ENCODE results near the gene TUB. TPM values are rescaled to one million over a fixed set of nuclear protein-coding genes. Genes with fewer than 3 reads are reported as not detected.

Gene TUB
- total and polyA plus RNA-seq, 2 experiments from 2014 or later, result 6.7 to 48.2 TPM

DNA sequence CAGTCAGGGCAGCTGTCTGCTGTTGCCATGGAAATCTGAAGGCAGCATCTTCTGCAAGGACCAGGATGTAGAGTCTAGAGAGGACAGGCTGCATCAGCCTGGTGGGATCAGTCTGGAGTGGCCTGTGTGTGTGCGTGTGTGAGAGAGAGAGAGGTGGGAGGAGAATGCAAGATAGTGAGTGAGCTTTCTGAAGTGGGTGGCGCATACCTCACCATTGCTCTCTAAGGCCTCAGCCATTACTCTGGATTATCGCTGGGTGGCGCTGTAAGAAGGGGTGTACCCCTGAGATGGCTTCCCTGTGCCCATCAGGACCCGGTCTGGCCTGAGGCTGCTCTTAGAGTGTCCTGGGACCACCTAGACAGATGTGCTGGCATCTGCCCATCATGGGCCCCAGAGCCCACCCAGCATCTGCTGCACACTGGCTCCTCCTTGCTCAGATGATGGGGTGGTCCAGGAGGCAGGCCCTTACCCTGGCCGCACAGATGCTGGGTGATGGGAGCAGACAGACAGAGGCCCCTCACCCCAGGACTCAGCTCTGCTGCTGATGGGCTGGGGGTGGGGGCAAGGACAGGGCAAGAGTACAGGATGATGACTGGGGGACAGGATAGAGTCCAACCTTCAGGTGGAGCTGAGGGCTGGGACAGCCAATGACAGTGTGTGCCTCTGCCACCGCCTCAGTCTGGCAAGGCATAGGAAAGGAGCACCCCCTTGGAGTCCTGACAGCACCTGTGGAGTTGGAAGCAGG, 25.7 kb upstream of the TUB start:
- DNase-seq (ENCODE audit: low read depth in 1 of 2, low spot score in 1 of 2), result no peak
- no peak overlapping the region for H3K27ac ChIP-seq
- H3K4me3 ChIP-seq, result no peak overlapping the region
- TF ChIP-seq, protein P1, sequence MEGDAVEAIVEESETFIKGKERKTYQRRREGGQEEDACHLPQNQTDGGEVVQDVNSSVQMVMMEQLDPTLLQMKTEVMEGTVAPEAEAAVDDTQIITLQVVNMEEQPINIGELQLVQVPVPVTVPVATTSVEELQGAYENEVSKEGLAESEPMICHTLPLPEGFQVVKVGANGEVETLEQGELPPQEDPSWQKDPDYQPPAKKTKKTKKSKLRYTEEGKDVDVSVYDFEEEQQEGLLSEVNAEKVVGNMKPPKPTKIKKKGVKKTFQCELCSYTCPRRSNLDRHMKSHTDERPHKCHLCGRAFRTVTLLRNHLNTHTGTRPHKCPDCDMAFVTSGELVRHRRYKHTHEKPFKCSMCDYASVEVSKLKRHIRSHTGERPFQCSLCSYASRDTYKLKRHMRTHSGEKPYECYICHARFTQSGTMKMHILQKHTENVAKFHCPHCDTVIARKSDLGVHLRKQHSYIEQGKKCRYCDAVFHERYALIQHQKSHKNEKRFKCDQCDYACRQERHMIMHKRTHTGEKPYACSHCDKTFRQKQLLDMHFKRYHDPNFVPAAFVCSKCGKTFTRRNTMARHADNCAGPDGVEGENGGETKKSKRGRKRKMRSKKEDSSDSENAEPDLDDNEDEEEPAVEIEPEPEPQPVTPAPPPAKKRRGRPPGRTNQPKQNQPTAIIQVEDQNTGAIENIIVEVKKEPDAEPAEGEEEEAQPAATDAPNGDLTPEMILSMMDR (IDR thresholded peaks at IDR 0.05; ENCODE audit: low read depth, low read length), result peak; percentile 31
- H3K27me3 ChIP-seq, result peaks cover 15% of the 10 kb centered on the region
- no peaks in the 10 kb centered on the region for H3K36me3 ChIP-seq
- H3K4me1 ChIP-seq (ENCODE audit: low read depth), result no peaks in the 10 kb centered on the region
- no peaks in the 10 kb centered on the region for H3K9me3 ChIP-seq (ENCODE audit: low read depth)

DNA sequence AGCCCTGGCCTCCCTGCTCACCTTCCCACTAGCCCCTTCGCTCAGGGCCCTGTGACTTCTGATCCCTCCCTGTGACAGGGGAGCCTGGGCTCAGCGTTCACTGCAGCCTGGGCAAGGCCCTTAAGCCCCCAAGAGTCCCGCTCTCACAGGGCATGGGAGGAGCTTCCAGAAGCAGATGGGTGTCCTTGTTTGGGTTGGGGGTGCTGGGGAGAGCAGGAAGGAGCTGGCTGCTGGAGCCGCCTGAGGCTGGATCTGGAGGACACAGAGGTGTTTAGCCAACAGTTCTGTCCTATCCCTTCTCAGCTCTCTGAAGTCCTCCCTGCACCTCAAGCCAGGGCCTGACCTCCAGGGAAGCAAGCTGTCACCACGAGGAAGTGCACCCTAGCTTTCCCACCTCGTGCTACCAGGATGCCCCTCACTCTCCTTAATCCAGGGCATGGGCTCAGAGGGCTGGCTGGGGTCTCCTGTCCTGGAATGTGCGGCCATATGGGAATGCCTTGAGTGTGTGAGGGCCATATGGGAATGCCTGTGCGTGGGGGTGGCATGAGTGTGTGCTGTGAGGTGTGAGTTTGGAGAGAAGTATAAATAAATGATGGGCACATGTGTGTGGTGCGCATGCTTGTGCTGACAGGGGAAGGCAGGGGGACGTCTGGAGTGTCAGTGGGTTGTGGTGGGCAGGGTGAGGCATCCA, 25.0 kb upstream of the TUB start:
- Histone ChIP-seq H3K36me3 (no peaks in the 10 kb centered on the region), H3K27me3 (peaks cover 9% of the 10 kb centered on the region), H3K27ac (no peak overlapping the region), H3K4me1 (ENCODE audit: low read depth) (no peaks in the 10 kb centered on the region), H3K4me3 (no peak overlapping the region), H3K9me3 (ENCODE audit: low read depth) (no peaks in the 10 kb centered on the region)
- TF ChIP-seq, protein P1 (IDR thresholded peaks at IDR 0.05; ENCODE audit: low read depth, low read length), result no peak
- DNase-seq (ENCODE audit: low read depth in 1 of 2, low spot score in 1 of 2), result no peak

DNA sequence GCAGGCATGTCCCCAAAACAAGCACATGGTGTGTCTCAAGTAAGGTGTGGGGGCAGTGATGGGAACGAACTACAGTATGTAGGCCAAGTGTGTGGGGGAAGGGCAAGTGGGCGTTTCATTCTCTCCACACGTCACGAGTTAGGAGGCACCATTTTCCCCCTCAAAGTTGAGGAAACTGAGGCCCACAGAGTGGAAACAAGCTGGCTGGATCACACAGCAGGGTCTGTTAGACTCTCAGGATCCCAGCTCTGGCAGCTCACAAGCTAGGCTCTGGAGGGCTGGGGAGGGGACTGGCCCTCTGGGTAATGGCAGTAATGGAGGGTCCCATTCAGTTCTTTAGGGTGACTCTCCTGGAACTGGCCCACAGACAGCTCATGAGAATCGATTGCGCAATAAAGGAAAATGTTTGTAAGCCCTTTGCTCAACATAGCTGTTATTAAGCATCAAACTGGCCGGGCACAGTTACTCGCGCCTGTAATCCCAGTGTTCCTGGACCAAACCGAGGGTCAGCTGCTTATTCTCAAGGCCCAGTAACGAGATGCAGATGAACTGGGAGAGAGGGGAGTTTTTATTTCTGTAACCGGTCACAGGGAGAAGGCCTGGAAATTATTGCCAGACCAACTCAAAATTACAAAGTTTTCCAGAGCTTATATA, 24.1 kb upstream of the TUB start:
- no peak overlapping the region for H3K27ac ChIP-seq
- no peak overlapping the region for H3K4me3 ChIP-seq
- TF ChIP-seq, protein P1 (IDR thresholded peaks at IDR 0.05; ENCODE audit: low read depth, low read length), result no peak
- no peaks in the 10 kb centered on the region for H3K4me1 ChIP-seq (ENCODE audit: low read depth)
- peaks cover 1% of the 10 kb centered on the region for H3K27me3 ChIP-seq
- peak in 1 of 2 donors; percentile 93 for DNase-seq (ENCODE audit: low read depth in 1 of 2, low spot score in 1 of 2)
- H3K36me3 ChIP-seq, result no peaks in the 10 kb centered on the region
- H3K9me3 ChIP-seq (ENCODE audit: low read depth), result no peaks in the 10 kb centered on the region

DNA sequence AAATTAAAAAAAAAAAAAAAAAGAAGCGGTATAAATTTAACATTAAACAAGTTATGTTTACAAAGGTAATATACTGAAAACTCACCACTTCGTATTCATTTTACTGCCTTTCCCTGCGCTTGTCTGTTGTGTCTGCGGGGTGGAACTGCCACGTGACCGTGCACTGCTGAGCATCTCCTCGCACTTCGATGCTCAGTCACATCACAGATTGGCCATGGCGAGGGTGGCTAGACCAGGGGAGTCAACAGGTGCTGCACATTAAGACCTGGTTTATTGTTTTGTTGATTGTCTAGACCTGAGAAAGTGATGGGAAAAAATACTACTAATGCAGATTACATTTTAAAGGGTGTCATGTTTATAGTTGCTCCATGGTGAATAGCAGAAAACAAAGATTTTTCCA, 22.8 kb upstream of the TUB start:
- TF ChIP-seq, protein P1 (IDR thresholded peaks at IDR 0.05; ENCODE audit: low read depth, low read length), result no peak

DNA sequence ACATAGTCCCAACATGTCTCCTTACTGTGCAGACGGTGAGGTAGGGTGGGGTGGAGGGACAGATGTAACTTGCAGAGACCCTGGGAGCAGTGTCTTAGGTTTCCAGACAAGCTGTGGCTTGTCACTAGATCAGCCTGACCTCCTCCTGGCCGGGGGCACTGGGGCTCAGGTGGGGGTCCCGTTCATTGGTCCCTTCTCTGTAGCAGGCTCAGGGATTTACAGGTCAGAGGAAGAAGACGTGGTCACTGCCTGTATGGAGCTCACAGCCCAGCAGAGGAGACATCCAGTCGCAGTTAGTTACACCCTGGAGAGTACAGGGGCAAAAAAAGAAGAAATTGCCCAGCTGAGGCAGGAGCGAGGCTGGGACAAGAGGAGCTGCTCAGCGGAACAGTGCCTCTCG, 22.0 kb upstream of the TUB start:
- Histone ChIP-seq H3K27me3 (no peaks in the 10 kb centered on the region), H3K27ac (no peak overlapping the region), H3K4me3 (no peak overlapping the region), H3K4me1 (ENCODE audit: low read depth) (no peaks in the 10 kb centered on the region), H3K9me3 (ENCODE audit: low read depth) (no peaks in the 10 kb centered on the region), H3K36me3 (no peaks in the 10 kb centered on the region)
- TF ChIP-seq, protein P1 (IDR thresholded peaks at IDR 0.05; ENCODE audit: low read depth, low read length), result no peak
- DNase-seq (ENCODE audit: low read depth in 1 of 2, low spot score in 1 of 2), result no peak

More for the DNA sequence above, 22.8 kb upstream of the TUB start:
- no peaks in the 10 kb centered on the region for H3K27me3 ChIP-seq
- no peaks in the 10 kb centered on the region for H3K9me3 ChIP-seq (ENCODE audit: low read depth)
- DNase-seq (ENCODE audit: low read depth in 1 of 2, low spot score in 1 of 2), result no peak
- no peak overlapping the region for H3K4me3 ChIP-seq
- no peak overlapping the region for H3K27ac ChIP-seq
- H3K36me3 ChIP-seq, result no peaks in the 10 kb centered on the region
- H3K4me1 ChIP-seq (ENCODE audit: low read depth), result no peaks in the 10 kb centered on the region

Data from cardiac muscle cell (in vitro differentiated cells and primary cell).